ENCODE data around the gene FSTL4. TPM values are rescaled to one million over a fixed set of nuclear protein-coding genes. Genes with fewer than 3 reads are reported as not detected.

Gene FSTL4
- total and polyA plus RNA-seq, 2 donors = 0.99 to 1.2 TPM

DNA sequence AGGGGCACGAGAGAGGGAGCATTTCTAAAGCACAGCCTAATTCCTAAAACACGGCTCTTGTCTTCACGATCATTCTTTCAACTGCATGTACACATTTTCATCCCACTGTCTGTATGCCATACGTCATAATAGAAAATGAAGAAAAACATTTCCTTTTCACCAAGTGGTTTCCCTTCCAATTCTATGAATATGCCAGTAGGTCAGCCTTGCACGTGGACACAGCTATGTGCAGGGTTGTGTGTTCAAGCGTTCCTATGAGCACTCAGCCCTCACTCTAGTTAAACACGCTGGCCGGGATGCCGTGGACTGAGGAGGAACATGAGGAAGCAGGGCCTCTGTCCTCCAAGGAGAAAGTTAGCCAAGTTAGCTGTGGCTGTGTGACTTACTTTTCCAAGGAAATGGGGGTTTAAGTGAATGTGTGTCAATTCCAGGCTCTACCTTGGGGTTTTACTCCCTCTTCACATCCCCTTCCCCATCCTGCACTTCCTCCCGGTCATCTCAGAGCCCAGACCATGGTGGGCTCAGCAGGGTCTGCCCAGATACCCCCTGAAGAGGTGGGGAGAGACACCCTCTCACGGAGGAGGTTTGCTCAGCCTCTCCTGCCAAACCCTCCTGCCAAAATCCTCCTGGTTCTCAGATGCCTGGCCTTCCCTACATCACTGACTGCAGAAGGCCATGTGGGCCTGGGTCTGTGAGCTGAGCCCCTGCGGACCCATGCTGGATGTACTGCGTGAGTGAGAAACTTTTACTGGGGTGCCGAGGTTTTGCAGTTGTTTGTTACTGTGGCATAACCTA lies 230.6 kb downstream of the FSTL4 start:
- H3K9me3 ChIP-seq (ENCODE audit: control insufficient read depth in 2 of 2, insufficient read depth in 1 of 2, low read length in 1 of 2) = peaks cover 1 to 6% of the 10 kb centered on the region in 2 donors
- no peak overlapping the region for H3K4me3 ChIP-seq (ENCODE audit: low read length in 2 of 2)
- H3K4me1 ChIP-seq (ENCODE audit: control insufficient read depth in 2 of 2, insufficient read depth in 2 of 2, low read length in 2 of 2) = no peaks in the 10 kb centered on the region
- 90% methylated on average over 14 of the region's 14 CpGs for WGBS
- H3K27ac ChIP-seq (ENCODE audit: low read depth in 1 of 2, low read length in 1 of 2) = no peak overlapping the region
- H3K36me3 ChIP-seq (ENCODE audit: control insufficient read depth in 2 of 2, insufficient read depth in 2 of 2, low read length in 1 of 2) = no peaks in the 10 kb centered on the region
- no peak for DNase-seq (ENCODE audit: low read depth in 6 of 9, low spot score in 9 of 9)
- H3K27me3 ChIP-seq (ENCODE audit: control insufficient read depth in 2 of 2, insufficient read depth in 1 of 2, low read length in 1 of 2) = peaks cover 0 to 40% of the 10 kb centered on the region in 2 donors

GRCh38 chr5:133381041-133381440 lies 231.3 kb downstream of the FSTL4 start:
- no peak for DNase-seq (ENCODE audit: low read depth in 6 of 9, low spot score in 9 of 9)
- no peaks in the 10 kb centered on the region for H3K36me3 ChIP-seq (ENCODE audit: control insufficient read depth in 2 of 2, insufficient read depth in 2 of 2, low read length in 1 of 2)
- WGBS = 95% methylated on average over 3 of the region's 3 CpGs
- no peaks in the 10 kb centered on the region for H3K4me1 ChIP-seq (ENCODE audit: control insufficient read depth in 2 of 2, insufficient read depth in 2 of 2, low read length in 2 of 2)
- no peak overlapping the region for H3K4me3 ChIP-seq (ENCODE audit: low read length in 2 of 2)
- peaks cover 1 to 7% of the 10 kb centered on the region in 2 donors for H3K9me3 ChIP-seq (ENCODE audit: control insufficient read depth in 2 of 2, insufficient read depth in 1 of 2, low read length in 1 of 2)
- H3K27me3 ChIP-seq (ENCODE audit: control insufficient read depth in 2 of 2, insufficient read depth in 1 of 2, low read length in 1 of 2) = peaks cover 0 to 40% of the 10 kb centered on the region in 2 donors
- H3K27ac ChIP-seq (ENCODE audit: low read depth in 1 of 2, low read length in 1 of 2) = no peak overlapping the region

GRCh38 chr5:133377736-133378135 lies 234.6 kb downstream of the FSTL4 start:
- Histone ChIP-seq H3K4me3 (ENCODE audit: low read length in 2 of 2) (no peak overlapping the region), H3K36me3 (ENCODE audit: control insufficient read depth in 2 of 2, insufficient read depth in 2 of 2, low read length in 1 of 2) (no peaks in the 10 kb centered on the region), H3K4me1 (ENCODE audit: control insufficient read depth in 2 of 2, insufficient read depth in 2 of 2, low read length in 2 of 2) (no peaks in the 10 kb centered on the region), H3K27ac (ENCODE audit: low read depth in 1 of 2, low read length in 1 of 2) (no peak overlapping the region), H3K27me3 (ENCODE audit: control insufficient read depth in 2 of 2, insufficient read depth in 1 of 2, low read length in 1 of 2) (peaks cover 0 to 15% of the 10 kb centered on the region in 2 donors), H3K9me3 (ENCODE audit: control insufficient read depth in 2 of 2, insufficient read depth in 1 of 2, low read length in 1 of 2) (peaks cover 0 to 7% of the 10 kb centered on the region in 2 donors)
- no peak for DNase-seq (ENCODE audit: low read depth in 6 of 9, low spot score in 9 of 9)
- 90% methylated on average over 3 of the region's 3 CpGs for WGBS

GRCh38 chr5:133376986-133377385 lies 235.4 kb downstream of the FSTL4 start:
- Histone ChIP-seq H3K4me3 (ENCODE audit: low read length in 2 of 2) (no peak overlapping the region), H3K27ac (ENCODE audit: low read depth in 1 of 2, low read length in 1 of 2) (no peak overlapping the region), H3K36me3 (ENCODE audit: control insufficient read depth in 2 of 2, insufficient read depth in 2 of 2, low read length in 1 of 2) (no peaks in the 10 kb centered on the region), H3K27me3 (ENCODE audit: control insufficient read depth in 2 of 2, insufficient read depth in 1 of 2, low read length in 1 of 2) (peaks cover 0 to 11% of the 10 kb centered on the region in 2 donors), H3K4me1 (ENCODE audit: control insufficient read depth in 2 of 2, insufficient read depth in 2 of 2, low read length in 2 of 2) (no peaks in the 10 kb centered on the region), H3K9me3 (ENCODE audit: control insufficient read depth in 2 of 2, insufficient read depth in 1 of 2, low read length in 1 of 2) (peaks cover 0 to 7% of the 10 kb centered on the region in 2 donors)
- WGBS = 95% methylated on average over 1 of the region's 1 CpG
- DNase-seq (ENCODE audit: low read depth in 6 of 9, low spot score in 9 of 9) = no peak

- no peak overlapping the region for H3K4me3 ChIP-seq (ENCODE audit: low read length in 2 of 2)
- H3K27me3 ChIP-seq (ENCODE audit: control insufficient read depth in 2 of 2, insufficient read depth in 1 of 2, low read length in 1 of 2) = peaks cover 0 to 18% of the 10 kb centered on the region in 2 donors
- H3K36me3 ChIP-seq (ENCODE audit: control insufficient read depth in 2 of 2, insufficient read depth in 2 of 2, low read length in 1 of 2) = no peaks in the 10 kb centered on the region
- DNase-seq (ENCODE audit: low read depth in 6 of 9, low spot score in 9 of 9) = no peak
- no peak overlapping the region for H3K27ac ChIP-seq (ENCODE audit: low read depth in 1 of 2, low read length in 1 of 2)
- WGBS = 96% methylated on average over 5 of the region's 5 CpGs
- no peaks in the 10 kb centered on the region for H3K4me1 ChIP-seq (ENCODE audit: control insufficient read depth in 2 of 2, insufficient read depth in 2 of 2, low read length in 2 of 2)
- H3K9me3 ChIP-seq (ENCODE audit: control insufficient read depth in 2 of 2, insufficient read depth in 1 of 2, low read length in 1 of 2) = peaks cover 0 to 7% of the 10 kb centered on the region in 2 donors
These were observed 239.0 kb downstream of the FSTL4 start for GRCh38 chr5:133373121-133373870.

DNA sequence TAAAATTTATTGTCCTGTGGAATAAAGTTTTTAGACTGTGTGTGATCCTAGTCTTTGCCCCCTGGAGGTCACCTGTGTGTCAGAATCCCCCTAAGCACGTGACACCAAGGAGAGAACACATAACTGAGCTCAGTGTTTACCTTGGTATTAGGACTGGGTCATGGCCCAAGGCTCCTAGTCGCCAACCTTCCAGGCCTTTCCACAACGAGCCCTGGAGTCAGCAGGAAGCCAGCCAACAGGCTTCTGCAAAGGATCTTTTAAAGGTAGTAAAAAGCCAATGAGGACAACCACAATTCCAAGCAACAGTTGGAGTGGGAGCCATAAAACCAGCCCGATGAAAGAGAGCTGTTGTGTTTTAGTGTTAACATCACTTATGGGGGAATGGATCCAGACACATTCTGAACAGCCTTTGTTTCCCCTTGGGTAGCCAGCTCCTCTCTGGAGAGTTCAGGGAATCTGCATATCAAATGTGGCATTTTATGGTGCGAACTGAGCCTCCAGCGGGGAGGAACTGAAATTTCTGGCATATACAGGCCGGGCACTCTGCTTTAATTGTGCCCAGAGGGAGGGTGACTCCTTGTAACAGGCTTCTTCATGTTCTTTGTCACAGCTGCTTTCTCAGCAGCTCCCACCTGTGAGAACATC lies 239.9 kb downstream of the FSTL4 start:
- no peak for DNase-seq (ENCODE audit: low read depth in 6 of 9, low spot score in 9 of 9)
- Histone ChIP-seq H3K27me3 (ENCODE audit: control insufficient read depth in 2 of 2, insufficient read depth in 1 of 2, low read length in 1 of 2) (peaks cover 0 to 20% of the 10 kb centered on the region in 2 donors), H3K27ac (ENCODE audit: low read depth in 1 of 2, low read length in 1 of 2) (no peak overlapping the region), H3K9me3 (ENCODE audit: control insufficient read depth in 2 of 2, insufficient read depth in 1 of 2, low read length in 1 of 2) (peaks cover 0 to 7% of the 10 kb centered on the region in 2 donors), H3K4me1 (ENCODE audit: control insufficient read depth in 2 of 2, insufficient read depth in 2 of 2, low read length in 2 of 2) (no peaks in the 10 kb centered on the region), H3K4me3 (ENCODE audit: low read length in 2 of 2) (no peak overlapping the region), H3K36me3 (ENCODE audit: control insufficient read depth in 2 of 2, insufficient read depth in 2 of 2, low read length in 1 of 2) (no peaks in the 10 kb centered on the region)
- whole genome bisulfite sequencing = 82% methylated on average over 7 of the region's 7 CpGs

- H3K27ac ChIP-seq (ENCODE audit: low read depth in 1 of 2, low read length in 1 of 2) = no peak overlapping the region
- H3K4me3 ChIP-seq (ENCODE audit: low read length in 2 of 2) = no peak overlapping the region
- no peaks in the 10 kb centered on the region for H3K36me3 ChIP-seq (ENCODE audit: control insufficient read depth in 2 of 2, insufficient read depth in 2 of 2, low read length in 1 of 2)
- H3K4me1 ChIP-seq (ENCODE audit: control insufficient read depth in 2 of 2, insufficient read depth in 2 of 2, low read length in 2 of 2) = no peaks in the 10 kb centered on the region
- H3K27me3 ChIP-seq (ENCODE audit: control insufficient read depth in 2 of 2, insufficient read depth in 1 of 2, low read length in 1 of 2) = peaks cover 0 to 18% of the 10 kb centered on the region in 2 donors
- DNase-seq (ENCODE audit: low read depth in 6 of 9, low spot score in 9 of 9) = no peak
- H3K9me3 ChIP-seq (ENCODE audit: control insufficient read depth in 2 of 2, insufficient read depth in 1 of 2, low read length in 1 of 2) = no peaks in the 10 kb centered on the region
- WGBS = 97% methylated on average over 15 of the region's 15 CpGs
These were observed 240.8 kb downstream of the FSTL4 start for GRCh38 chr5:133371371-133372155.

DNA sequence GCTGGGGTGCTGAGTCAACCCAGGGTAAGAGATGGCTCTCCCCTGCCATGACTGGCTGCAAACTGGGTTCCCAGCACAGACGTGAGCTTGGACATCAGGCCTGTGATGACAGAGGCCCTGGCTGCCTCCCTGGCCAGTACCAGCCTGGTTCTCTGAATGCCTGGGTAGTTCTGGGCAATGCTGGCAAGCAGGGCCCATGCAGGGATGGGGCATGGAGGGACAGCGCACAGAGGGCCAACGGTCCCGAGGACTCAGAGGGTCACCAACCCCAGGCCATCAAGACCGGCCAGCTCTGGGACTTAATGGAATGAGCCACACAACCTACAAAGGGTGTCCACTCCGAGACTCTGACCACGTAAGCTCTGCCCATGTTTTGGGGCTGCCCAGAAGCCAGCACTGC lies 241.4 kb downstream of the FSTL4 start:
- Histone ChIP-seq H3K36me3 (ENCODE audit: control insufficient read depth in 2 of 2, insufficient read depth in 2 of 2, low read length in 1 of 2) (no peaks in the 10 kb centered on the region), H3K4me3 (ENCODE audit: low read length in 2 of 2) (no peak overlapping the region), H3K4me1 (ENCODE audit: control insufficient read depth in 2 of 2, insufficient read depth in 2 of 2, low read length in 2 of 2) (no peaks in the 10 kb centered on the region), H3K9me3 (ENCODE audit: control insufficient read depth in 2 of 2, insufficient read depth in 1 of 2, low read length in 1 of 2) (no peaks in the 10 kb centered on the region), H3K27me3 (ENCODE audit: control insufficient read depth in 2 of 2, insufficient read depth in 1 of 2, low read length in 1 of 2) (peaks cover 0 to 18% of the 10 kb centered on the region in 2 donors), H3K27ac (ENCODE audit: low read depth in 1 of 2, low read length in 1 of 2) (no peak overlapping the region)
- 97% methylated on average over 7 of the region's 7 CpGs for WGBS
- DNase-seq (ENCODE audit: low read depth in 6 of 9, low spot score in 9 of 9) = no peak

Measured in thymus (tissue), 11 donors.